ENCODE results near the gene BABAM1.
"Not testable (repeated sequence)": the region's sequence is repeated elsewhere in the genome, so short reads cannot be mapped to it uniquely, and the experiment has no call there.

The BABAM1 gene

GRCh38 chr19:17266589-17266974 lies 661 bp upstream of the BABAM1 start:
- in situ Hi-C loops (cut with HindIII; ENCODE audit: low sequenced_read_pairs) = no loop called here

DNA sequence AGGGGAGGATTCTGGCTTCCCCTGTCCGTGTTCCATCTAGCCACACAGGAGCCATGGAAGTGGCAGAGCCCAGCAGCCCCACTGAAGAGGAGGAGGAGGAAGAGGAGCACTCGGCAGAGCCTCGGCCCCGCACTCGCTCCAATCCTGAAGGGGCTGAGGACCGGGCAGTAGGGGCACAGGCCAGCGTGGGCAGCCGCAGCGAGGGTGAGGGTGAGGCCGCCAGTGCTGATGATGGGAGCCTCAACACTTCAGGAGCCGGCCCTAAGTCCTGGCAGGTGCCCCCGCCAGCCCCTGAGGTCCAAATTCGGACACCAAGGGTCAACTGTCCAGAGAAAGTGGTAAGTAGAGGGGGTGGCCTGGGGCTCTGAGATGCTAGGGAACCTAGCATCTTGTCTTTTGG lies 1.5 kb downstream of the BABAM1 start:
- in situ Hi-C loops (cut with HindIII; ENCODE audit: low sequenced_read_pairs) = no loop called here

DNA sequence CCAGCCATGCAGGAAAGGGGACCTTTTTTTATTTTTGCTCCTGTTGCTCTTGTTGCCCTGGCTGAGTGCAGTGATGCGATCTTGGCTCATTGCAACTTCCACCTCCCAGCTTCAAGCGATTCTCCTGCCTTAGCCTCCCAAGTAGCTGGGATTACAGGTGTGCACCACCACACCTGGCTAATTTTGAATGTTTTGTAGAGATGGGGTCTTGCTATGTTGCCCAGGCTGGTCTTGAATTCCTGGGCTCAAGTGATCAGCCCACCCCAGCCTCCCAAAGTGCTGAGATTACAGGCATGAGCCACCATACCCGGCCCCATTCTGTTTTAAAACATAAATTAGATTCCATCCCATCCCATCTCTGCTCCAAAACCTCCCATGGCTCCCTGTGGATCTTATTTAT lies 7.6 kb downstream of the BABAM1 start:
- in situ Hi-C loops (cut with HindIII; ENCODE audit: low sequenced_read_pairs) = not testable (repeated sequence)

DNA sequence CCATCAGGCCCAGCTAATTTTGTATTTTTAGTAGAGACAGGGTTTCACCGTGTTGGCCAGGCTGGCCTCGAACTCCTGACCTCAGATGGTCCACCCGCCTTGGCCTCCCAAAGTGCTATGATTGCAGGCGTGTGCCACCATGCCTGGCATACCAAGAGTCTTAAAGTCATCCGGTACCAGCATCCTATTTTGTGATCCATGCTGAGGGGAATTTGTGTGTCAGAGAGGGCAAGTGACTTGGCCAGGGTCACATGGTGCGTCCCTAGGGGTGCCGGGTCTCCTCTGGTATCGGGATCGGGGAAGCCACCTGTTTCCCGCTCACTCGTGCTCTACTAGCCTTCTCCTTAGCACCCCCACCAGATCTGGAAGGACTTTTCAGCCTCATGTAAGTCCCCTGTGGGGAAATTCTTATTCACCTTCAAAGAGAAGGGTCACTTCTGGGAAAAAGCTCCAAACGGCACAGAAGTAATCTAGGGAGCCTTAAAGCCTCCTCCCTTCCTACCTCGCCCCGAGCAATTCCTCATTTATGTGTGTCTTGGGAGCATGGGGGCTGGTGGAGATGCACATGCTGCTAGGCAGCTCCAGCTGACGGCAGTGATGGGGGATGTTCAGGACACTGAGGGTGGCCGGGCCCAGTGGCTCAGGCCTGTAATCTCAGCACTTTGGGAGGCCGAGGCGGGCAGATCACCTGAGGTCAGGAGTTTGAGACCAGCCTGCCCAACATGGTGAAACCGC lies 8.4 kb downstream of the BABAM1 start:
- in situ Hi-C loops (cut with HindIII; ENCODE audit: low sequenced_read_pairs) = no loop called here

DNA sequence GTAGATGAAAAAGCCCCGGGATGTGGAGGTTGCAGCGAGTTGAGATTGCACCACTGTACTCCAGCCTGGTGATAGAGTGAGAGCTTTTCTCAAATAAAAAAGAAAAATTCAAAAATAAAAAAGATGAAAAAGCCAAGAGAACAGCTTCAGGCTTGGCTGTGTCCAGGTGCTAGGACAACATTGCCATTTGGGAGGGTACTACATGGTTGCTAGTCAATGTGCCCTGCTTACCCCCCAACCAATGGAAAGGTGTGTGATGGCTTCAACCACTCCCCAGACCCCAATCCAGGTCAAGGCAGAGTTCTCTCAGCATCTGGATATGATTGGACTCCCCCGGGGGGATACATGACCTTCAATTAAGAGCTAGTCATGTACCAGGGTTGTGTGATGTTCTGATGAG lies 12.2 kb downstream of the BABAM1 start:
- in situ Hi-C loops (cut with HindIII; ENCODE audit: low sequenced_read_pairs) = no loop called here

GRCh38 chr19:17281391-17282304 lies 14.4 kb downstream of the BABAM1 start, which contains the start of gene ANKLE1:
ANKLE1 (plus strand) TSS chr19:17281901; CDS start chr19:17281921, 20 bp downstream.
- in situ Hi-C loops (cut with HindIII; ENCODE audit: low sequenced_read_pairs) = no loop called here

DNA sequence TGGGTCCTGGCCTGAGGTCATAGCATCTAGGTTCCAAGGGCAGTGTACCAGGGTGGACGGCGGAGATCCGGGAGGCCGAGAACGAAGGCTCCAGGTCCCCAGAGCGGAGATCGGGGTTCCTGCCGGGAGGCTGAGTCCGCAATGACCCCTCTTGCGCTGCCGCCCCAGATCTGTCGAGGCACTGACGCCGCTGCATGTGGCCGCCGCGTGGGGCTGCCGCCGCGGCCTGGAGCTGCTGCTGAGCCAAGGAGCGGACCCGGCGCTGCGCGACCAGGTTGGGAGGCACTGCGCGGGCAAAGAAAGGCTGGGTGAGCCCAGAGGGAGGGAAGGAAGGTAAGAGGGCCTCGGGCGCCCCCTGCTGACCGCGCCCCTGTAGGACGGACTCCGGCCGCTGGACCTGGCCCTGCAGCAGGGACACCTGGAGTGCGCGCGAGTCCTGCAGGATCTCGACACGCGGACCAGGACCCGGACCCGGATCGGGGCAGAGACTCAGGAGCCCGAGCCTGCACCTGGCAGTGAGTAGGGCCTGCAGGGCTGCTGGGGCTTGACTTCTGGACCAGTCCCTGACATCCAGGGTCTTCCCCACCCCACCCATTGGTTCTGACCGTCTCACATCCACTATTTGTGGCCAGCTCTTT lies 15.4 kb downstream of the BABAM1 start:
- in situ Hi-C loops (cut with HindIII; ENCODE audit: low sequenced_read_pairs) = no loop called here

GRCh38 chr19:17283504-17283996 lies 16.3 kb downstream of the BABAM1 start:
- in situ Hi-C loops (cut with HindIII; ENCODE audit: low sequenced_read_pairs) = no loop called here

- in situ Hi-C loops (cut with HindIII; ENCODE audit: low sequenced_read_pairs) = no loop called here
These were observed 18.3 kb downstream of the BABAM1 start for GRCh38 chr19:17285415-17286135.

DNA sequence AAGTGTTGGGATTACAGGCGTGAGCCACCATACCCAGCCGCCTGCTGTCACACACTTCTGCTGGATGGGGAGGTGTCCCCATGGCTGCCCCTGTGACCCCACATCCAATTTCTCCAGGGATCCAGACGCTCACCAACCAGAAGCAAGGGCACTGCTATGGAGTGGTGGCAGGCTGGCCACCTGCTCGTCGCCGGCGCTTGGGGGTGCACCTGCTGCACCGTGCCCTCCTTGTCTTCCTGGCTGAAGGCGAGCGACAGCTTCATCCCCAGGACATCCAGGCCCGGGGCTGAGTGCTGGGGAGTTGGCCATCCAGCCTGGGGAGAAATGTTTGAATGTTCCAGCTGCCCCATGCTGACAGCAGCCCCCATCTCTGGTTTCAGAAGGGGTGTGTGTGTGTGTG lies 19.0 kb downstream of the BABAM1 start:
- in situ Hi-C loops (cut with HindIII; ENCODE audit: low sequenced_read_pairs) = no loop called here

DNA sequence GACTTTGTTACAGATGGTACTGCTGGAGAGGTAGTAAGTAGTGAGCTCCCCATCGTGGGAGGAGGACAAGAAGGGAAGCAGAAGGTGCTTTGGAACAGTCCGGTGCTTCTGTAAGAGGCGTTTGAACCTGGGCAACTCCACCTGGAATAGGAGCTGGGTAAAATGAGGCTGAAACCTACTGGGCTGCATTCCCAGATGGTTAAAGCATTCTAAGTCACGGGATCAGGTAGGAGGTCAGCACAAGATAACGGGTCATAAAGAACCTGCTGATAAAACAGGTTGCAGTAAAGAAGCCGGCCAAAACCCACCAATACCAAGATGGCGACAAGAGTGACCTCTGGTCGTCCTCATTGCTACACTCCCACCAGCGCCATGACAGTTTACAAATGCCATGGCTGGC lies 19.5 kb downstream of the BABAM1 start:
- in situ Hi-C loops (cut with HindIII; ENCODE audit: low sequenced_read_pairs) = no loop called here

DNA sequence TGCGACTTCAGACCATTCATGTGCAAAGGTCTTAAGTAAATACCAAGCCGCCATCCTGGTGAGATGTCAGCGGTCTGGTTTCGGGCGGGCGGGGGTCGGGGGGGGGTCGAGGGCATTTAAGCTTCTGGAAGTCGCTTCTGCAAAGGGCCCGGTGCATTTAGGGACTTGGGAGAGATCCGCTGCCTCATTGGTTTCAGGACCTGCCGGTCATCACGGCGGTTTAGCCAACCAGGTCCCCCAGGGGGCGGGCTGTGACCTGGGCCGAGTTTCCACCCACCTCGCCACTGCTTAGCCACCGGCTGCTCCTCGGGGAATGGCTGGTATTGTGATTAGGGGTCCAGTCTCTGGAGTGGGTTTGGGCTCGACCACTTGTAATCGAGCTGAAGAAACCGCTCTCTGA lies 22.2 kb downstream of the BABAM1 start:
- in situ Hi-C loops (cut with HindIII; ENCODE audit: low sequenced_read_pairs) = no loop called here

DNA sequence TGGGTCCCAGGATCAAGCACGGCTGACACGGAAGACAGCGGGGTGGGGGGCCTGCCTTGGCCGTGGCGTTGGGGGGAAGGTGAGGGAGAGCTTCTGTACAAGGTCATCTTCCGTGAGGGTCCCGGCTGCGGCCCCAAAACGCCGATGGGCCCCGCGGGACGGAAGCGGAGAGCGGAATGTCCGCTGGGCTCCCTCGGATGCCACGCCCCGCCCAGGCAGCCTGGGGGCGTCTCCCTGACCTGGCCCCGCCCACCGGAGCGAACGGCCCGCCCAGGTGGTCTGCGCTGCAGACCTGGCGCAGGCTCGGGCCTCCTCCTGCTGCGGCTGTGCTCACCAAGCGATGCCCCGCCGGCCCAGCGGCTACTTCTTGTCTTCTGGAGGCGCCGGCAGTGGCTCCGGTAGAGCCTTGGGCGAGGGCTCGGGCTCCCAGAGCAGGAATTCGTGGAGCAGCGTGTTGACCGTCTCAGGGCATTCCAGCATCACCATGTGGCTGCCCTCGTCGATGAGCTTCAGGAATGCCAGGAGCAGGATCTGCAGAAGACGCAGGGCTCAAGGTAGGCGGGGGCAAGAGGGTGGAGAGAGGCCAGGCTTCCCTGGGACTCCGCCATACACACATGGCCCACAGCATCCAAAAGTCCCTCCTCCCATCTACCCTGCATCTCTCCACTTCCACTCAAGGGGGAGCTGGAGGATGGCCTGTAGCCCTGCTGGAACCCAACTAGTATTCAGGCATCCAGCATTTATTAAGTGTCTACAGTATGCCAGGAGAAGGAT lies 25.2 kb downstream of the BABAM1 start:
- in situ Hi-C loops (cut with HindIII; ENCODE audit: low sequenced_read_pairs) = no loop called here

DNA sequence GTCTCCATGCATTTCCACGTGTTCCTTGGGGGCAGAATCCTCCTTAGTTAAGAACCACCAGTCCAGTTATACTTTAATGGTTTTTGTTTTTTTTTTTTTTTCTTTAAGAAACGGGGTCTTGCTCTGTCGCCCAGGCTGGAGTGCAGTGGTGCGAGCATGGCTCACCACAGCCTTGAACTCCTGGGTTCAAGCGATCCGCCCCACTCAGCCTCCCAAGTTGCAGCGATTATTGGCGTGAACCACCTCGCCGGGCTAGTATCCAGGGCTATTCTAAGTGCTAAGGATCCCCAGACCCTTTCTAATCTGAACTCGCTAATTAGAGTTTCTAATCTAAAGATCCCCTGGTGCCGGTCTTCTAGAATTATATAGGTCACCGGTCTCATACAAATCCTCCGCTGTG lies 26.4 kb downstream of the BABAM1 start:
- in situ Hi-C loops (cut with HindIII; ENCODE audit: low sequenced_read_pairs) = no loop called here

DNA sequence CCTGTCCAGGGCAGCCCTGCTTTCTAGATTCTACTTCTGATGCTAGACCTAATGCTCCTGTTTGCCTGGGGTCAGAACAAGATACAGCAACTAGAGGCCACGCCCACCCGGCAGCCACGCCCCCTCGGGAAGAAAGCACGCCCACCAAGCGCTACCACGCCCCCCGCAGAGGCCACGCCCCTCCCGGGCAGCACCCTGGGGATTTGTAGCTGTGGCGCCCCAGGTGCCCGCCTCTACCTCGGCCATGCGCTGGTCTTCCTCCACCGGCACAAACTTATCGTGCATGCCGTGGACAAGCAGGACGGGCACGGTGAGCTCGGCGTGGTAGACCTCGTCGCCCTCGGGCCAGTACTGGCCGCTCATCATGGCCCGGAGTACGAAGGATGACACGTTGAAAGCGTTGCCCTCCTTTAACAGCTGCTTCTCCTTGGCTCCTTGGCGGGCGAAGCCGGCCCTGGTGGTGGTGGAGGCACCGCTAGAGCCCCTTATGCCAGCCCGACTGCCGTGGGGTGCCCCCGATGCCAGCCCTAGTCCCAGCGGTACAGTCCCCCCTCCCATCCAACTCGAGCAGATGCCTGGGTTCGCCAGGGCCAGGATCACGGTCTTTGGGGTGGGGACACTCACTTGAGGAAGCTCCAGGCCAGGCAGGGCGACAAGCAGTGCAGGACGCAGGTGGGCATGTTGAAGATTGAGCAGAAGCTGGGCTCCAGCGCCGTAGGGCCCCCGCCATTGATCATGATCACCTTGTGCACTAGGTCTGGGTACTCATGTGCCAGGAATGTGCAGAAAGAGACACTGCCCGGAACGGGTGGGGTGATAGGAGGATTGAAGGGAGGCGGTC lies 27.0 kb downstream of the BABAM1 start:
- in situ Hi-C loops (cut with HindIII; ENCODE audit: low sequenced_read_pairs) = no loop called here

DNA sequence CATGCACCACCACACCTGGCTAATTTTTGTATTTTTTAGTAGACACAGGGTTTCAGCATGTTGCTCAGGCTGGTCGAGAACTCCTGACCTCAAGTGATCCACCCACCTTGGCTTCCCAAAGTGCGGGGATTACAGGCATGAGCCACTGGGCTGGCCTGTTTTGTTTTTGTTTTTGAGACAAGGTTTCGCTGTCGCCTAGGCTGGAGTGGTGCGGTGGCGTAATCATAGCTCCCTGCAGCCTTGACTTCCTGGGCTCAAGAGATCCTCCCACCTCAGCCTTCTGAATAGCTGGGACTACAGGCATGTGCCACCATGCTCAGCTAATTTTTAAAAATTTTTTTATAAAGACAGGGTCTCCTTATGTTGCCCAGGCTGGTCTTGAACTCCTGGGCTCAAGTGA lies 28.3 kb downstream of the BABAM1 start:
- in situ Hi-C loops (cut with HindIII; ENCODE audit: low sequenced_read_pairs) = not testable (repeated sequence)

GRCh38 chr19:17296273-17296672 lies 29.0 kb downstream of the BABAM1 start:
- in situ Hi-C loops (cut with HindIII; ENCODE audit: low sequenced_read_pairs) = no loop called here

GRCh38 chr19:17296976-17297375 lies 29.7 kb downstream of the BABAM1 start:
- in situ Hi-C loops (cut with HindIII; ENCODE audit: low sequenced_read_pairs) = no loop called here
